Amniotic stem cell (primary cell): ENCODE measurements around the gene MN1.

ENCODE experiments used
- DNase-seq: peaks from one replicate; lab custom pipeline; 2025; lab: John Stamatoyannopoulos, UW

Gene MN1

GRCh38 chr22:27799015-27799826, 2.3 kb downstream of the MN1 start:
- no peak for DNase-seq

GRCh38 chr22:27798511-27799014, 3.0 kb downstream of the MN1 start:
- no peak for DNase-seq

- DNase-seq: no peak
Measured at GRCh38 chr22:27797520-27798391, 3.8 kb downstream of the MN1 start.

GRCh38 chr22:27796829-27797519, 4.6 kb downstream of the MN1 start:
- no peak for DNase-seq

GRCh38 chr22:27795696-27796517, 5.6 kb downstream of the MN1 start:
- DNase-seq: no peak

GRCh38 chr22:27795053-27795452, 6.5 kb downstream of the MN1 start:
- no peak for DNase-seq

- DNase-seq: no peak
Measured at GRCh38 chr22:27794226-27794625, 7.3 kb downstream of the MN1 start.

GRCh38 chr22:27793576-27793975, 8.0 kb downstream of the MN1 start:
- DNase-seq: no peak

- no peak for DNase-seq
Measured at GRCh38 chr22:27792452-27793161, 8.9 kb downstream of the MN1 start.

- DNase-seq: no peak
Measured at GRCh38 chr22:27791859-27792241, 9.7 kb downstream of the MN1 start.

- no peak for DNase-seq
Measured at GRCh38 chr22:27791159-27791858, 10.2 kb downstream of the MN1 start.

- DNase-seq: no peak
Measured at GRCh38 chr22:27790376-27791158, 11.0 kb downstream of the MN1 start.

- DNase-seq: no peak
Measured at GRCh38 chr22:27788500-27789288, 12.9 kb downstream of the MN1 start.

GRCh38 chr22:27786965-27787364, 14.6 kb downstream of the MN1 start:
- DNase-seq: no peak

GRCh38 chr22:27786291-27786932, 15.1 kb downstream of the MN1 start:
- DNase-seq: no peak

- DNase-seq: no peak
Measured at GRCh38 chr22:27785831-27786230, 15.7 kb downstream of the MN1 start.

- no peak for DNase-seq
Measured at GRCh38 chr22:27784120-27784475, 17.5 kb downstream of the MN1 start.

GRCh38 chr22:27783436-27784119, 18.0 kb downstream of the MN1 start:
- DNase-seq: no peak
